ENCODE results near the gene SLC9A9. TPM values are rescaled to one million over a fixed set of nuclear protein-coding genes. Genes with fewer than 3 reads are reported as not detected.
"Not testable (repeated sequence)": the region's sequence is repeated elsewhere in the genome, so short reads cannot be mapped to it uniquely, and the experiment has no call there.

SLC9A9 gene
- total RNA-seq, 1 experiment from 2014 or later = not detected

GRCh38 chr3:143808030-143808429 lies 40.2 kb downstream of the SLC9A9 start:
- no peak overlapping the region for H3K4me3 ChIP-seq (ENCODE audit: low read depth, low read length)
- H3K9me3 ChIP-seq = no peaks in the 10 kb centered on the region
- intact Hi-C loops (cut with micrococcal nuclease; ENCODE audit: unreplicated experiment) = no loop called here
- no peak overlapping the region for H3K4me3 Mint-ChIP-seq (ENCODE audit: unreplicated experiment)
- no peak overlapping the region for H3K27ac Mint-ChIP-seq (ENCODE audit: unreplicated experiment)
- TF ChIP-seq CTCF (IDR thresholded peaks at IDR 0.05; ENCODE audit: insufficient read depth in 1 of 2, low read depth in 1 of 2, low read length in 1 of 2, severe bottlenecking in 1 of 2, unreplicated experiment in 1 of 2) = no peak
- H3K36me3 ChIP-seq (ENCODE audit: control insufficient read depth, insufficient read depth, low read length) = no peaks in the 10 kb centered on the region
- POLR2A ChIA-PET = no interaction called here
- no TSS peak for BruUV-seq (replicated peaks)
- no peaks in the 10 kb centered on the region for H3K4me1 Mint-ChIP-seq (ENCODE audit: low read depth, unreplicated experiment)
- H3K27me3 ChIP-seq (replicated peaks; ENCODE audit: control insufficient read depth, insufficient read depth, low read length) = no peaks in the 10 kb centered on the region
- H3K27me3 Mint-ChIP-seq (ENCODE audit: insufficient read depth, unreplicated experiment) = peaks cover 10% of the 10 kb centered on the region
- CTCF ChIA-PET = no interaction called here
- no peaks in the 10 kb centered on the region for H3K36me3 Mint-ChIP-seq (ENCODE audit: insufficient read depth, unreplicated experiment)
- DNase-seq = no peak
- no peaks in the 10 kb centered on the region for H3K9me3 Mint-ChIP-seq (ENCODE audit: unreplicated experiment)
- no peaks in the 10 kb centered on the region for H3K4me1 ChIP-seq

GRCh38 chr3:143806038-143806437 lies 42.2 kb downstream of the SLC9A9 start:
- no peak for TF ChIP-seq CTCF (IDR thresholded peaks at IDR 0.05; ENCODE audit: insufficient read depth in 1 of 2, low read depth in 1 of 2, low read length in 1 of 2, severe bottlenecking in 1 of 2, unreplicated experiment in 1 of 2)
- Histone ChIP-seq H3K27me3 (replicated peaks; ENCODE audit: control insufficient read depth, insufficient read depth, low read length) (no peaks in the 10 kb centered on the region), H3K9me3 (no peaks in the 10 kb centered on the region), H3K4me3 (ENCODE audit: low read depth, low read length) (no peak overlapping the region), H3K4me1 (no peaks in the 10 kb centered on the region), H3K36me3 (ENCODE audit: control insufficient read depth, insufficient read depth, low read length) (no peaks in the 10 kb centered on the region)
- ChIA-PET CTCF (no interaction called here), POLR2A (no interaction called here)
- intact Hi-C loops (cut with micrococcal nuclease; ENCODE audit: unreplicated experiment) = no loop called here
- Mint-ChIP-seq H3K27ac (ENCODE audit: unreplicated experiment) (no peak overlapping the region), H3K9me3 (ENCODE audit: unreplicated experiment) (no peaks in the 10 kb centered on the region), H3K36me3 (ENCODE audit: insufficient read depth, unreplicated experiment) (no peaks in the 10 kb centered on the region), H3K27me3 (ENCODE audit: insufficient read depth, unreplicated experiment) (peaks cover 10% of the 10 kb centered on the region), H3K4me1 (ENCODE audit: low read depth, unreplicated experiment) (no peaks in the 10 kb centered on the region), H3K4me3 (ENCODE audit: unreplicated experiment) (no peak overlapping the region)
- BruUV-seq (replicated peaks) = no TSS peak
- DNase-seq = no peak

- CTCF ChIA-PET = not testable (repeated sequence)
Measured at GRCh38 chr3:143805476-143805875, 42.8 kb downstream of the SLC9A9 start.

GRCh38 chr3:143801046-143801445 lies 47.2 kb downstream of the SLC9A9 start:
- H3K27me3 Mint-ChIP-seq (ENCODE audit: insufficient read depth, unreplicated experiment); POLR2A ChIA-PET; H3K9me3 ChIP-seq; H3K4me1 Mint-ChIP-seq (ENCODE audit: low read depth, unreplicated experiment); H3K4me3 Mint-ChIP-seq (ENCODE audit: unreplicated experiment); BruUV-seq (replicated peaks); DNase-seq; intact Hi-C loops (cut with micrococcal nuclease; ENCODE audit: unreplicated experiment); H3K9me3 Mint-ChIP-seq (ENCODE audit: unreplicated experiment); H3K36me3 ChIP-seq (ENCODE audit: control insufficient read depth, insufficient read depth, low read length); H3K4me3 ChIP-seq (ENCODE audit: low read depth, low read length); H3K4me1 ChIP-seq; H3K36me3 Mint-ChIP-seq (ENCODE audit: insufficient read depth, unreplicated experiment); H3K27ac Mint-ChIP-seq (ENCODE audit: unreplicated experiment); H3K27me3 ChIP-seq (replicated peaks; ENCODE audit: control insufficient read depth, insufficient read depth, low read length); CTCF ChIA-PET: not testable (repeated sequence)

More at GRCh38 chr3:143805476-143805875, 42.8 kb downstream of the SLC9A9 start:
- intact Hi-C loops (cut with micrococcal nuclease; ENCODE audit: unreplicated experiment); H3K4me3 Mint-ChIP-seq (ENCODE audit: unreplicated experiment); BruUV-seq (replicated peaks); H3K9me3 ChIP-seq; POLR2A ChIA-PET; H3K27me3 ChIP-seq (replicated peaks; ENCODE audit: control insufficient read depth, insufficient read depth, low read length); H3K9me3 Mint-ChIP-seq (ENCODE audit: unreplicated experiment); H3K4me1 Mint-ChIP-seq (ENCODE audit: low read depth, unreplicated experiment); DNase-seq; H3K36me3 ChIP-seq (ENCODE audit: control insufficient read depth, insufficient read depth, low read length); H3K36me3 Mint-ChIP-seq (ENCODE audit: insufficient read depth, unreplicated experiment); H3K4me3 ChIP-seq (ENCODE audit: low read depth, low read length); H3K27ac Mint-ChIP-seq (ENCODE audit: unreplicated experiment); H3K4me1 ChIP-seq: not testable (repeated sequence)
- H3K27me3 Mint-ChIP-seq (ENCODE audit: insufficient read depth, unreplicated experiment) = peaks cover 10% of the 10 kb centered on the region

- CTCF ChIA-PET; H3K27ac Mint-ChIP-seq (ENCODE audit: unreplicated experiment); H3K36me3 ChIP-seq (ENCODE audit: control insufficient read depth, insufficient read depth, low read length); DNase-seq; H3K27me3 ChIP-seq (replicated peaks; ENCODE audit: control insufficient read depth, insufficient read depth, low read length); H3K4me1 Mint-ChIP-seq (ENCODE audit: low read depth, unreplicated experiment); H3K9me3 Mint-ChIP-seq (ENCODE audit: unreplicated experiment); H3K27me3 Mint-ChIP-seq (ENCODE audit: insufficient read depth, unreplicated experiment); H3K9me3 ChIP-seq; H3K4me1 ChIP-seq; H3K36me3 Mint-ChIP-seq (ENCODE audit: insufficient read depth, unreplicated experiment); H3K4me3 Mint-ChIP-seq (ENCODE audit: unreplicated experiment); BruUV-seq (replicated peaks); POLR2A ChIA-PET; intact Hi-C loops (cut with micrococcal nuclease; ENCODE audit: unreplicated experiment); H3K4me3 ChIP-seq (ENCODE audit: low read depth, low read length): not testable (repeated sequence)
Measured at GRCh38 chr3:143798151-143798550, 50.1 kb downstream of the SLC9A9 start.
